ENCODE data around the gene LYPD6B. TPM values are rescaled to one million over a fixed set of nuclear protein-coding genes. Genes with fewer than 3 reads are reported as not detected.

Gene LYPD6B
- total and polyA plus RNA-seq, 10 of the 15 experiments (the other 5 are each of a cell fraction or from before 2014, with no cell fraction given) = 1.0 to 6.6 (median 4.0) TPM

- in situ Hi-C loops (cut with MboI) (no loop called here), intact Hi-C loops (cut with micrococcal nuclease; ENCODE audit: unreplicated experiment) (no loop called here)
- Histone ChIP-seq H3K9ac (ENCODE audit: control insufficient read depth, insufficient read depth, low read length) (no peak overlapping the region), H3K27ac (ENCODE audit: control insufficient read depth, insufficient read depth) (no peak overlapping the region), H3K27me3 (replicated peaks in 1 of 2; ENCODE audit: control insufficient read depth in 2 of 2, insufficient read depth in 2 of 2, low read length in 1 of 2) (0 out of 4 replicates have a peak, but pooled peaks cover 0 to 3% of the 10 kb centered on the region in 2 experiments), H3K36me3 (ENCODE audit: control insufficient read depth in 2 of 2, insufficient read depth in 2 of 2, low read length in 1 of 2) (no peaks in the 10 kb centered on the region), H3K4me3 (no peak overlapping the region), H4K20me1 (ENCODE audit: control insufficient read depth, insufficient read depth) (no peaks in the 10 kb centered on the region), H3K9me3 (replicated peaks; ENCODE audit: control insufficient read depth, insufficient read depth, low read length) (no peaks in the 10 kb centered on the region), H3K4me1 (ENCODE audit: control insufficient read depth, insufficient read depth, low read length) (no peaks in the 10 kb centered on the region), H2AFZ (ENCODE audit: control insufficient read depth, low read depth, low read length) (no peak overlapping the region), H3K4me2 (ENCODE audit: control insufficient read depth, insufficient read depth) (no peak overlapping the region), H3K79me2 (ENCODE audit: control insufficient read depth, insufficient read depth, low read length) (no peaks in the 10 kb centered on the region)
- POLR2A ChIA-PET = interaction anchor here (0.5 kb wide), 1 partner anchor 52 kb away, joined by 6 read pairs; no protein-coding TSS in a partner anchor
- WGBS (ENCODE audit: insufficient coverage, insufficient replicate concordance, low lambda C conversion rate, missing lambda C conversion rate) = 48% methylated on average over 3 of the region's 3 CpGs
- RAD21 ChIA-PET (ENCODE audit: unreplicated experiment) = no interaction called here
- FAIRE-seq (no peak), ATAC-seq (no peak), DNase-seq (ENCODE audit: low read depth, low spot score) (no peak)
- TF ChIP-seq TCF3 (IDR thresholded peaks at IDR 0.05; ENCODE audit: borderline replicate concordance, insufficient read depth, low read depth, low read length) = no peak
- TF ChIP-seq, protein P1, sequence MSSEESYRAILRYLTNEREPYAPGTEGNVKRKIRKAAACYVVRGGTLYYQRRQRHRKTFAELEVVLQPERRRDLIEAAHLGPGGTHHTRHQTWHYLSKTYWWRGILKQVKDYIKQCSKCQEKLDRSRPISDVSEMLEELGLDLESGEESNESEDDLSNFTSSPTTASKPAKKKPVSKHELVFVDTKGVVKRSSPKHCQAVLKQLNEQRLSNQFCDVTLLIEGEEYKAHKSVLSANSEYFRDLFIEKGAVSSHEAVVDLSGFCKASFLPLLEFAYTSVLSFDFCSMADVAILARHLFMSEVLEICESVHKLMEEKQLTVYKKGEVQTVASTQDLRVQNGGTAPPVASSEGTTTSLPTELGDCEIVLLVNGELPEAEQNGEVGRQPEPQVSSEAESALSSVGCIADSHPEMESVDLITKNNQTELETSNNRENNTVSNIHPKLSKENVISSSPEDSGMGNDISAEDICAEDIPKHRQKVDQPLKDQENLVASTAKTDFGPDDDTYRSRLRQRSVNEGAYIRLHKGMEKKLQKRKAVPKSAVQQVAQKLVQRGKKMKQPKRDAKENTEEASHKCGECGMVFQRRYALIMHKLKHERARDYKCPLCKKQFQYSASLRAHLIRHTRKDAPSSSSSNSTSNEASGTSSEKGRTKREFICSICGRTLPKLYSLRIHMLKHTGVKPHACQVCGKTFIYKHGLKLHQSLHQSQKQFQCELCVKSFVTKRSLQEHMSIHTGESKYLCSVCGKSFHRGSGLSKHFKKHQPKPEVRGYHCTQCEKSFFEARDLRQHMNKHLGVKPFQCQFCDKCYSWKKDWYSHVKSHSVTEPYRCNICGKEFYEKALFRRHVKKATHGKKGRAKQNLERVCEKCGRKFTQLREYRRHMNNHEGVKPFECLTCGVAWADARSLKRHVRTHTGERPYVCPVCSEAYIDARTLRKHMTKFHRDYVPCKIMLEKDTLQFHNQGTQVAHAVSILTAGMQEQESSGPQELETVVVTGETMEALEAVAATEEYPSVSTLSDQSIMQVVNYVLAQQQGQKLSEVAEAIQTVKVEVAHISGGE (CRISPR knock-in tag; IDR thresholded peaks at IDR 0.05) = no peak
- TF ChIP-seq CHD4 (IDR thresholded peaks at IDR 0.05) = no peak
- TF ChIP-seq GABPA (IDR thresholded peaks at IDR 0.05; ENCODE audit: low read depth) = no peak
- TF ChIP-seq USF1 (IDR thresholded peaks at IDR 0.05; ENCODE audit: borderline replicate concordance, extremely low read length, insufficient read depth, low read depth, low read length) = no peak
- TF ChIP-seq, protein P2, sequence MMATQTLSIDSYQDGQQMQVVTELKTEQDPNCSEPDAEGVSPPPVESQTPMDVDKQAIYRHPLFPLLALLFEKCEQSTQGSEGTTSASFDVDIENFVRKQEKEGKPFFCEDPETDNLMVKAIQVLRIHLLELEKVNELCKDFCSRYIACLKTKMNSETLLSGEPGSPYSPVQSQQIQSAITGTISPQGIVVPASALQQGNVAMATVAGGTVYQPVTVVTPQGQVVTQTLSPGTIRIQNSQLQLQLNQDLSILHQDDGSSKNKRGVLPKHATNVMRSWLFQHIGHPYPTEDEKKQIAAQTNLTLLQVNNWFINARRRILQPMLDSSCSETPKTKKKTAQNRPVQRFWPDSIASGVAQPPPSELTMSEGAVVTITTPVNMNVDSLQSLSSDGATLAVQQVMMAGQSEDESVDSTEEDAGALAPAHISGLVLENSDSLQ (IDR thresholded peaks at IDR 0.05) = no peak
- no peak for TF ChIP-seq CREM (IDR thresholded peaks at IDR 0.05; ENCODE audit: low read depth)
- TF ChIP-seq YY1 (IDR thresholded peaks at IDR 0.05; ENCODE audit: low read depth, low read length) = no peak
- no peak for TF ChIP-seq JUND (IDR thresholded peaks at IDR 0.05; ENCODE audit: low read depth, low read length)
- no TSS peak for BruUV-seq (replicated peaks)
- CTCF ChIA-PET = no interaction called here
- SMC1A ChIA-PET (ENCODE audit: uncharacterized antibody, unreplicated experiment) = no interaction called here
Measured at GRCh38 chr2:149219856-149220255, 181.4 kb downstream of the LYPD6B start.
